ENCODE measurements around the gene LRFN2. TPM values are rescaled to one million over a fixed set of nuclear protein-coding genes. Genes with fewer than 3 reads are reported as not detected.

The LRFN2 gene
- total RNA-seq, 1 donor from 2014 or later, result not detected

DNA sequence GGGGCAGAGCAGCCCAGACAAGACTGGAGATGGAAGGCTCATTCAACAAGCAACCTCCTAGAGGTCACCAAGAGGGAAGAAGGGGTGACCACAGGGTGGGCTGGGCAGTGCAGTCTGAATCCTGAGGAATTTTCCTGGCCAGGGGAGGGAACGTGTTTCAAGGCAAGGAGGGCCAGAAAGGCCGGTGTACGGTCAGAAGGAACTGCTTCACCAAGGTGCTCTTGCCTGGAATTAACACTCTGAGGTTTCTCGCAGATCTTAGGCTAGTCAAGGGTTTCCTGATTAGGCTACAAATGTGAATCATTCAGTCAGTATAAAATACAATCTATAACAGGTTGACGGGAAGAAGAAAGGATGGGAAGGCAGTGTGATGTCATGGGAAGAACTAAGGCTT, 199.3 kb downstream of the LRFN2 start:
- DNase-seq (ENCODE audit: extremely low spot score in 2 of 2), result no peak
- Histone ChIP-seq H3K27ac (no peak overlapping the region), H3K36me3 (no peaks in the 10 kb centered on the region), H3K27me3 (no peaks in the 10 kb centered on the region), H3K9me3 (no peaks in the 10 kb centered on the region), H3K4me3 (no peak overlapping the region), H3K4me1 (no peaks in the 10 kb centered on the region)
- intact Hi-C loops (cut with DNase I), result no loop called here
- TF ChIP-seq, protein P1, sequence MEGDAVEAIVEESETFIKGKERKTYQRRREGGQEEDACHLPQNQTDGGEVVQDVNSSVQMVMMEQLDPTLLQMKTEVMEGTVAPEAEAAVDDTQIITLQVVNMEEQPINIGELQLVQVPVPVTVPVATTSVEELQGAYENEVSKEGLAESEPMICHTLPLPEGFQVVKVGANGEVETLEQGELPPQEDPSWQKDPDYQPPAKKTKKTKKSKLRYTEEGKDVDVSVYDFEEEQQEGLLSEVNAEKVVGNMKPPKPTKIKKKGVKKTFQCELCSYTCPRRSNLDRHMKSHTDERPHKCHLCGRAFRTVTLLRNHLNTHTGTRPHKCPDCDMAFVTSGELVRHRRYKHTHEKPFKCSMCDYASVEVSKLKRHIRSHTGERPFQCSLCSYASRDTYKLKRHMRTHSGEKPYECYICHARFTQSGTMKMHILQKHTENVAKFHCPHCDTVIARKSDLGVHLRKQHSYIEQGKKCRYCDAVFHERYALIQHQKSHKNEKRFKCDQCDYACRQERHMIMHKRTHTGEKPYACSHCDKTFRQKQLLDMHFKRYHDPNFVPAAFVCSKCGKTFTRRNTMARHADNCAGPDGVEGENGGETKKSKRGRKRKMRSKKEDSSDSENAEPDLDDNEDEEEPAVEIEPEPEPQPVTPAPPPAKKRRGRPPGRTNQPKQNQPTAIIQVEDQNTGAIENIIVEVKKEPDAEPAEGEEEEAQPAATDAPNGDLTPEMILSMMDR (IDR thresholded peaks at IDR 0.05), result no peak
- no peak for TF ChIP-seq POLR2AphosphoS5 (IDR thresholded peaks at IDR 0.05; ENCODE audit: insufficient read depth in 1 of 2, low read depth in 1 of 2)
- TF ChIP-seq POLR2A (IDR thresholded peaks at IDR 0.05), result no peak

DNA sequence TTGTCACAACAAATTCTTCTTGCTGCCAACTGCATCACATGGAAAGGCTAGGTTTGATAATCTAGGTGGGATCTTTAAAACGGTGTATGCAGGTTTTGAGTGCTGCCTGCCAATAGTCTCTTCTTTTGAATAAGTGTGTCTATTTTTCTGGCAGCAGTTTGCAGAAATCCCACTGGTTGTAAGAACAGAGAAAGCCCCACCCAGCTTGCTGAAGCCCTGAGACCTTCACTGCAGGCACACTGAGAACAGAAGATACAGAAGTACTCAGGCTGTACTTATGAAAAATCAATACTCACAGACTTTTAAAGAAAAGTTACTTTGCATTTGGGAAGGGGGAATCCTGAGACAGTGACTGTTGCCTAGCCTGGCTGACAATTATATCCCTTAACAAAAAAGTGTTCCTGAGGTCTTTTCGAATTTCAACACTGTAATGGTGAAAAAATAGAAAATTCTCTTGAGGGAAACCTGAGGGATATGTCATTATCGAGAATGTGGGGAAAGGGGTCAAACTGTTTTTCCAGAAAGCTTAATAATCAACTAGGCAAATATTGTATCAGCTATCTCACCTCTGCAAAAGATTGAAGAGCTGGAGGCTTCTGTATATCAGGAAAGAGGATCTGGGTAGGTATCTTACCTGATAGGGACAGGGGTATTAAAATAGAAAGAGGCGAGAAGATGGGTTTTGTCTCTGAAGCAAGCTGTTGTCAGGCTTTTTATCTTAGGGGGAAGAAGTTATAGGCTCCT, 199.9 kb downstream of the LRFN2 start:
- Histone ChIP-seq H3K9me3 (no peaks in the 10 kb centered on the region), H3K36me3 (no peaks in the 10 kb centered on the region), H3K27ac (no peak overlapping the region), H3K4me1 (no peaks in the 10 kb centered on the region), H3K4me3 (no peak overlapping the region), H3K27me3 (no peaks in the 10 kb centered on the region)
- intact Hi-C loops (cut with DNase I), result no loop called here
- TF ChIP-seq POLR2AphosphoS5 (IDR thresholded peaks at IDR 0.05; ENCODE audit: insufficient read depth in 1 of 2, low read depth in 1 of 2) (no peak), POLR2A (IDR thresholded peaks at IDR 0.05) (no peak)
- TF ChIP-seq, protein P1 (IDR thresholded peaks at IDR 0.05), result no peak
- DNase-seq (ENCODE audit: extremely low spot score in 2 of 2), result no peak

DNA sequence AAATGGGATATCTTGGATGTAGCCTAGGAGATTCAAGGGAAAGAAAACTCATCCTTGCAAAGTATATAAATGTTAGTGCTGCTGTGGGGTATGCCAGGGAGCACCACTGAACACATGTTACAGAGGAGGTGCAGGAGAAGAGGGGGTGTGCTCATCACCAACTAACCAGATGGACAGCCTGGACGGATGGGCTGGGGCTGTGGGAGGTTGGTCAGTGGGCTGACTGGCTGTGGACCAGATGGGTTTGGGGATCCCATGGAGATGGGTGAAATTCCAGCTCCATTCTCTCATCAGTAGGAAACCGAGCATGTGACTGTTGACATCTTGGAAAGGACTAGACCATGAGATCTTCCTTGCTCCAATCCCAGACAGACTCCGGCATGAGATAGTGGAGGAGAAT, 201.0 kb downstream of the LRFN2 start:
- DNase-seq (ENCODE audit: extremely low spot score in 2 of 2), result no peak
- intact Hi-C loops (cut with DNase I), result no loop called here
- no peaks in the 10 kb centered on the region for H3K36me3 ChIP-seq
- H3K27ac ChIP-seq, result no peak overlapping the region
- no peaks in the 10 kb centered on the region for H3K9me3 ChIP-seq
- H3K4me1 ChIP-seq, result no peaks in the 10 kb centered on the region
- no peaks in the 10 kb centered on the region for H3K27me3 ChIP-seq
- H3K4me3 ChIP-seq, result no peak overlapping the region
- TF ChIP-seq POLR2A (IDR thresholded peaks at IDR 0.05) (no peak), POLR2AphosphoS5 (IDR thresholded peaks at IDR 0.05; ENCODE audit: insufficient read depth in 1 of 2, low read depth in 1 of 2) (no peak)
- TF ChIP-seq, protein P1 (IDR thresholded peaks at IDR 0.05), result no peak

DNA sequence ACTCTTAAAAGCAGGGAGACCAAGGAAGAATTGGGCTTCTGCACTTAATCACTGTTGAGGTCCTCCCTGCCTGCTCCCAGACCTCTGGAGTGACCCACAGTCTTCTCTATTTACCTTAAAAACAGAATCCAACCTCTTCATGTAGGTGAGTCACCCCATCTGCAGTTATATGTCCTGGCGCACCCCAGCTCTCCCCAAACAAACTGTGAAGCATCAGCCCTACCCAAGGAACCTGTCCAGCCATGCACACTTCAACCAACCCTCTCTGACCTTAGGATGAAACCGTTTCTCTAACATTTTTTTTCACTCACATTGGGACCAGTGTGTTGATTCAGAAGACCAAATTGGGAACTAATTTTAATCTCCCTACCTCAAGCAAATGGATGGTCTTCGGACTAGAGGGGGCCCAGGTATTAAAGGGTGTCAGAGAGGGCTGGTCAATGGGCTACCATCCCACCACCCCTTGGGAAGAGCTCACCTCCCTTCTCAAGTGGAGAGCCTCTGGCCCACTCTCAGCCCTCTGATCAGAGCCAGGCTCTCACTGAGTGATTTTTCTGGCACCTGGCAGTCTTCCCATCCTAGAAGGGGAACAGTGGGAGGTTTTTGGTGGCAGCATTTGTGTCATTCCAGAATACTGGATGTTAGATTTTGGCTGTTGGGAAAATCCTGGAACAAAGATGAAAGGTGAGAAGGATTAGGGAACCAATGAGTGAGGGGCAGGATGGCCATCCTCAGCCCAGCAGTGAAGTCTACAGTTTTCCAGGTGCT, 203.6 kb downstream of the LRFN2 start:
- Histone ChIP-seq H3K9me3 (no peaks in the 10 kb centered on the region), H3K36me3 (no peaks in the 10 kb centered on the region), H3K27ac (no peak overlapping the region), H3K27me3 (no peaks in the 10 kb centered on the region), H3K4me1 (no peaks in the 10 kb centered on the region), H3K4me3 (no peak overlapping the region)
- intact Hi-C loops (cut with DNase I), result no loop called here
- DNase-seq (ENCODE audit: extremely low spot score in 2 of 2), result peak in 1 of 2 donors; percentile 78
- TF ChIP-seq, protein P1 (IDR thresholded peaks at IDR 0.05), result no peak
- TF ChIP-seq POLR2AphosphoS5 (IDR thresholded peaks at IDR 0.05; ENCODE audit: insufficient read depth in 1 of 2, low read depth in 1 of 2), result no peak
- no peak for TF ChIP-seq POLR2A (IDR thresholded peaks at IDR 0.05)

DNA sequence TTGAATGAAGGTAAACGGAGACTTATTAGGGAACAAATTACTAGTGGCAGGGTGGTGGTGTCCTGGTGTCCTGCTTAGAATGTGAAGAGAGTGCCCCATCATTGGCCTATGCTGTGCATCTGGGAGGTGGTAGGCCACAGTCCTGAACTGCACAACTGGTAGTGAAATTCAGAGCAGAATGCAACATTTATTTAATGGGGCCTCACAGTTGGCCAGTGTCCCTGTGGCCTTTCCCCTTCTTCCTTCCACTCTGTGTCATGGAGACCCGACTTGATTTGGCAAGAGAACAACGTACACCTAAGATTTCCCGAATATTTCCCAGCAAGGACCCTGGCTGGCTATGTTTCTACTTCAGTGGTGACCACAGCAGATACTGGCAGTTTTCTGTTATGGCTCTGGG, 206.9 kb downstream of the LRFN2 start:
- no peak for TF ChIP-seq POLR2A (IDR thresholded peaks at IDR 0.05)
- TF ChIP-seq, protein P1 (IDR thresholded peaks at IDR 0.05), result no peak
- no peak for TF ChIP-seq POLR2AphosphoS5 (IDR thresholded peaks at IDR 0.05; ENCODE audit: insufficient read depth in 1 of 2, low read depth in 1 of 2)
- no peak overlapping the region for H3K27ac ChIP-seq
- DNase-seq (ENCODE audit: extremely low spot score in 2 of 2), result no peak
- no peak overlapping the region for H3K4me3 ChIP-seq
- intact Hi-C loops (cut with DNase I), result no loop called here
- H3K4me1 ChIP-seq, result no peaks in the 10 kb centered on the region
- no peaks in the 10 kb centered on the region for H3K36me3 ChIP-seq
- no peaks in the 10 kb centered on the region for H3K9me3 ChIP-seq
- no peaks in the 10 kb centered on the region for H3K27me3 ChIP-seq
